Chondrocyte (in vitro differentiated cells): ENCODE measurements around the gene ARHGDIA. TPM values are rescaled to one million over a fixed set of nuclear protein-coding genes. Genes with fewer than 3 reads are reported as not detected.

Experiments
- DNase-seq: peaks from one replicate; pipeline ENCODE4 v3.0.0; 2021; ENCODE audit warnings: mixed read lengths, low spot score
- H3K27ac Mint-ChIP-seq: one replicate; pipeline ENCODE4 v1.8.0; 2021; ENCODE audit warnings: mild to moderate bottlenecking, moderate library complexity, mixed read lengths; ENCODE audit not compliant: unreplicated experiment
- H3K27me3 Mint-ChIP-seq: 2 replicates; pipeline ENCODE4 v1.8.0; 2021; ENCODE audit warnings: low read depth, mixed read lengths
- H3K36me3 Mint-ChIP-seq: 2 replicates; pipeline ENCODE4 v1.8.0; 2021; ENCODE audit warnings: low read depth, mixed read lengths
- H3K4me1 Mint-ChIP-seq: 2 replicates; pipeline ENCODE4 v1.8.0; 2021; ENCODE audit warnings: low read depth, mild to moderate bottlenecking, mixed read lengths
- H3K4me3 Mint-ChIP-seq: one replicate; pipeline ENCODE4 v1.8.0; 2021; ENCODE audit warnings: mild to moderate bottlenecking, moderate library complexity, mixed read lengths; ENCODE audit not compliant: unreplicated experiment
- H3K9me3 Mint-ChIP-seq: 2 replicates; pipeline ENCODE4 v1.8.0; 2021; ENCODE audit warnings: low read depth, mixed read lengths
- CTCF ChIP-seq: fragments of 200-600 bp; sonication (generic); IDR thresholded peaks from 2 replicates; pipeline ENCODE4 v1.5.0; 2021; ENCODE audit warnings: antibody characterized with exemption, mild to moderate bottlenecking, moderate library complexity
- total RNA-seq: library from RNA; stranded (reverse); gene quantifications from 3 replicates; pipeline ENCODE4 v1.2.1, GENCODE V29; 2021

Gene ARHGDIA
- total RNA-seq, 1 donor from 2014 or later = 481 TPM

DNA sequence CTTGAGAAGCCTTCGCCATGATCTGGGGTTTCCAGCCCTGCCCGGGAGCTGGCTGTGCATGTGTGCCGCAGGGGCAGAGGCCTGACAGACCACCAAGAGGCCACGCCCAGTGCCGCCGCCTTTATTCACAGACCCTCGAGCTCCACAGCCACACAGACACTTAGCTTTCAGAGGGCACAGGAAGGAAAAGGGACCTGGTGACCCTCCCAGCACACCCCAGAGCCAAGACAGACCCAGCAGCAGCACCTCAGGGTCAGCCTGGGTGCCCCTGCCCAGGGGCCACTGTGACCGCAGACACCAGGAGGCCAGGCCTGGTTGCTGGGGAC is 48.9 kb downstream of the ARHGDIA start:
- no peak for DNase-seq
- no peaks in the 10 kb centered on the region for H3K9me3 Mint-ChIP-seq
- no peaks in the 10 kb centered on the region for H3K4me1 Mint-ChIP-seq
- H3K27me3 Mint-ChIP-seq = peaks cover 5% of the 10 kb centered on the region
- H3K27ac Mint-ChIP-seq = no peak overlapping the region
- H3K36me3 Mint-ChIP-seq = peaks cover 8% of the 10 kb centered on the region
- H3K4me3 Mint-ChIP-seq = no peak overlapping the region
- no peak for TF ChIP-seq CTCF

GRCh38 chr17:81821603-81822311 is 49.4 kb downstream of the ARHGDIA start:
- TF ChIP-seq CTCF = peak; percentile 59
- no peak for DNase-seq
- Mint-ChIP-seq H3K4me3 (no peak overlapping the region), H3K27me3 (peaks cover 5% of the 10 kb centered on the region), H3K36me3 (peaks cover 8% of the 10 kb centered on the region), H3K27ac (no peak overlapping the region), H3K9me3 (no peaks in the 10 kb centered on the region), H3K4me1 (no peaks in the 10 kb centered on the region)

DNA sequence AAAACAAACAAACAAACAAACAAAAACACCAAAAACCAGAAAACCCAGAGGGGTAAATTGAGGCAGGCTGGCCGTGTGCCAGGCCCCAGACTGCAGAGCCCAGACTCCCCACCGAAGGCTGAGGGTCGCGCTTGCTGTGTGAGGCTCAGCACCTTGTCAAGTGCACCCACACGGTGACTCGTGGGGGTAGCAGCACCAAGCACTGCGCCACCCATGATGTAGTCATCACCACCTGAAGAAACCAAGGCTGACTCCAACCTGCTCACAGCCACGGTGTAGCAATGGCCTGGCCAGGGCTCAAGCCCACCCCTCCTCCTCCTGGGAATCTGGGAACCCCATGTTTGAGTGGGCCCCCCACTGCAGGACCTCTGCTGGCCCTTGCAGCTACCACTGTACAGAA is 50.0 kb downstream of the ARHGDIA start:
- TF ChIP-seq CTCF = no peak
- no peaks in the 10 kb centered on the region for H3K9me3 Mint-ChIP-seq
- no peak for DNase-seq
- H3K4me1 Mint-ChIP-seq = no peaks in the 10 kb centered on the region
- peaks cover 5% of the 10 kb centered on the region for H3K27me3 Mint-ChIP-seq
- H3K36me3 Mint-ChIP-seq = peaks cover 8% of the 10 kb centered on the region
- no peak overlapping the region for H3K27ac Mint-ChIP-seq
- H3K4me3 Mint-ChIP-seq = no peak overlapping the region

- Mint-ChIP-seq H3K9me3 (no peaks in the 10 kb centered on the region), H3K36me3 (peaks cover 6% of the 10 kb centered on the region), H3K27me3 (peaks cover 5% of the 10 kb centered on the region), H3K4me1 (no peaks in the 10 kb centered on the region), H3K27ac (no peak overlapping the region), H3K4me3 (no peak overlapping the region)
- no peak for TF ChIP-seq CTCF
- no peak for DNase-seq
Measured at GRCh38 chr17:81819708-81820107, 51.4 kb downstream of the ARHGDIA start.

- Mint-ChIP-seq H3K27ac (peak overlapping the region; percentile 14), H3K4me1 (no peaks in the 10 kb centered on the region), H3K27me3 (peaks cover 5% of the 10 kb centered on the region), H3K36me3 (peaks cover 3% of the 10 kb centered on the region), H3K9me3 (no peaks in the 10 kb centered on the region), H3K4me3 (no peak overlapping the region)
- TF ChIP-seq CTCF = no peak
- no peak for DNase-seq
Measured at GRCh38 chr17:81817758-81818147, 53.4 kb downstream of the ARHGDIA start.

Other genes starting within 250 kb of the ARHGDIA start
- gene NPLOC4, start 234.2 kb downstream of the ARHGDIA start, total RNA-seq = 104 to 118 TPM (median 110 TPM) in 3 replicates
- gene TSPAN10, start 234.1 kb downstream of the ARHGDIA start, total RNA-seq = 1.7 to 2.2 TPM (median 1.8 TPM) in 3 replicates
- gene PDE6G, start 214.8 kb downstream of the ARHGDIA start, total RNA-seq = not detected in 3 replicates
- gene OXLD1, start 204.7 kb downstream of the ARHGDIA start, total RNA-seq = 24.2 to 32.7 TPM (median 26.5 TPM) in 3 replicates
- 13.8 to 19.1 TPM (median 15.4 TPM) in 3 replicates for gene CCDC137, start 204.6 kb downstream of the ARHGDIA start, total RNA-seq
- gene ARL16, start 187.5 kb downstream of the ARHGDIA start, total RNA-seq = 29.5 to 32.6 TPM (median 32.5 TPM) in 3 replicates
- 87.4 to 93.1 TPM (median 89.6 TPM) in 3 replicates for gene HGS, start 187.3 kb downstream of the ARHGDIA start, total RNA-seq
- 38.7 to 48.6 TPM (median 41.8 TPM) in 3 replicates for gene MRPL12, start 168.0 kb downstream of the ARHGDIA start, total RNA-seq
- gene SLC25A10, start 159.1 kb downstream of the ARHGDIA start, total RNA-seq = 5.6 to 8.5 TPM (median 5.7 TPM) in 3 replicates
- gene GCGR, start 67.2 kb downstream of the ARHGDIA start, total RNA-seq = not detected in 3 replicates
- gene MCRIP1, start 38.0 kb downstream of the ARHGDIA start, total RNA-seq = 122 to 133 TPM (median 131 TPM) in 3 replicates
- gene PPP1R27, start 36.3 kb downstream of the ARHGDIA start, total RNA-seq = not detected in 3 replicates
- 958 to 1,257 TPM (median 1,012 TPM) in 3 replicates for gene P4HB, start 10.8 kb downstream of the ARHGDIA start, total RNA-seq
- 56.0 to 73.7 TPM (median 59.8 TPM) in 3 replicates for gene ALYREF, start 20.2 kb upstream of the ARHGDIA start, total RNA-seq
- 120 to 132 TPM (median 122 TPM) in 3 replicates for gene ANAPC11, start 20.4 kb upstream of the ARHGDIA start, total RNA-seq
- gene NPB, start 30.9 kb upstream of the ARHGDIA start, total RNA-seq = 0.48 to 1.3 TPM (median 1.3 TPM) in 3 replicates
- 28.5 to 32.5 TPM (median 28.8 TPM) in 3 replicates for gene PCYT2, start 40.1 kb upstream of the ARHGDIA start, total RNA-seq
- 14.5 to 16.0 TPM (median 15.8 TPM) in 3 replicates for gene SIRT7, start 46.8 kb upstream of the ARHGDIA start, total RNA-seq
- gene MAFG, start 56.4 kb upstream of the ARHGDIA start, total RNA-seq = 28.3 to 38.1 TPM (median 37.8 TPM) in 3 replicates
- gene PYCR1, start 66.0 kb upstream of the ARHGDIA start, total RNA-seq = 154 to 235 TPM (median 224 TPM) in 3 replicates
- gene MYADML2, start 75.9 kb upstream of the ARHGDIA start, total RNA-seq = not detected in 3 replicates
- 0.29 TPM in 1 of 3 replicates, not detected in the others for gene NOTUM, start 89.8 kb upstream of the ARHGDIA start, total RNA-seq
- 30.4 to 36.9 TPM (median 36.1 TPM) in 3 replicates for gene ASPSCR1, start 106.3 kb upstream of the ARHGDIA start, total RNA-seq
- 18.1 to 25.1 TPM (median 19.2 TPM) in 3 replicates for gene CENPX, start 151.5 kb upstream of the ARHGDIA start, total RNA-seq
- 7.9 to 12.8 TPM (median 8.2 TPM) in 3 replicates for gene LRRC45, start 152.0 kb upstream of the ARHGDIA start, total RNA-seq
- 14.9 to 32.7 TPM (median 32.3 TPM) in 3 replicates for gene RAC3, start 160.3 kb upstream of the ARHGDIA start, total RNA-seq
- 52.8 to 59.8 TPM (median 58.2 TPM) in 3 replicates for gene DCXR, start 166.4 kb upstream of the ARHGDIA start, total RNA-seq
- 29.7 to 47.4 TPM (median 45.2 TPM) in 3 replicates for gene RFNG, start 180.5 kb upstream of the ARHGDIA start, total RNA-seq
- 79.8 to 103 TPM (median 82.8 TPM) in 3 replicates for gene GPS1, start 180.6 kb upstream of the ARHGDIA start, total RNA-seq
- gene DUS1L, start 194.5 kb upstream of the ARHGDIA start, total RNA-seq = 64.0 to 78.4 TPM (median 68.4 TPM) in 3 replicates
- 132 to 145 TPM (median 141 TPM) in 3 replicates for gene FASN, start 226.9 kb upstream of the ARHGDIA start, total RNA-seq